HepG2 (cell line): Measurements from ENCODE around the gene ACTG2. TPM values are rescaled to one million over a fixed set of nuclear protein-coding genes. Genes with fewer than 3 reads are reported as not detected.
A peak's percentile ranks its signal among the peaks of the same experiment; 100 is the strongest.

ENCODE experiments used
- CTCF ChIP-seq: sonication (generic); formaldehyde crosslinking; IDR thresholded peaks from 2 replicates; pipeline ENCODE4 v1.5.0; 2020; ENCODE audit warnings: mild to moderate bottlenecking, missing genetic modification reagents, moderate library complexity
- HIVEP1 ChIP-seq: sonication (generic); formaldehyde crosslinking; IDR thresholded peaks from 2 replicates; pipeline ENCODE4 v1.4.0; 2020; ENCODE audit warnings: mild to moderate bottlenecking, missing genetic modification reagents
- HNF4A ChIP-seq: sonication (generic); formaldehyde crosslinking; IDR thresholded peaks from 2 replicates; pipeline ENCODE4 v1.4.0; 2020; ENCODE audit warnings: missing genetic modification reagents
- KMT2A ChIP-seq: sonication (generic); formaldehyde crosslinking; IDR thresholded peaks from 2 replicates; pipeline ENCODE4 v1.4.0; 2020; ENCODE audit warnings: missing genetic modification reagents
- KMT2B ChIP-seq: IDR thresholded peaks from 2 replicates; pipeline ENCODE4 v1.6.1; 2016; ENCODE audit warnings: missing genetic modification reagents, missing compliant biosample characterization
- NFRKB ChIP-seq: fragments of 450-650 bp; IDR thresholded peaks from 2 replicates; pipeline ENCODE4 v1.6.1; 2017
- NRL ChIP-seq: sonication (generic); formaldehyde crosslinking; IDR thresholded peaks from 2 replicates; pipeline ENCODE4 v1.5.0; 2020; ENCODE audit warnings: missing genetic modification reagents, mild to moderate bottlenecking, moderate library complexity, borderline replicate concordance
- PITX1 ChIP-seq: sonication (generic); formaldehyde crosslinking; IDR thresholded peaks from 2 replicates; pipeline ENCODE4 v1.5.1; 2020; ENCODE audit warnings: mild to moderate bottlenecking, missing genetic modification reagents
- PPARG ChIP-seq: conservative IDR thresholded peaks from 2 replicates; pipeline ENCODE4 v1.6.1; 2016; ENCODE audit warnings: missing biosample characterization, missing genetic modification reagents
- REL ChIP-seq: sonication (generic); formaldehyde crosslinking; conservative IDR thresholded peaks from 2 replicates; pipeline ENCODE4 v1.8.0; 2022; ENCODE audit warnings: mild to moderate bottlenecking, missing genetic modification reagents, moderate library complexity
- SALL1 ChIP-seq: sonication (generic); formaldehyde crosslinking; IDR thresholded peaks from 2 replicates; pipeline ENCODE4 v1.8.0; 2022; ENCODE audit warnings: mild to moderate bottlenecking, missing genetic modification reagents
- SMAD1 ChIP-seq: sonication (generic); formaldehyde crosslinking; IDR thresholded peaks from 2 replicates; pipeline ENCODE4 v1.4.0; 2020; ENCODE audit warnings: missing genetic modification reagents, low read depth, mild to moderate bottlenecking, borderline replicate concordance
- SP4 ChIP-seq: sonication (generic); formaldehyde crosslinking; IDR thresholded peaks from 2 replicates; pipeline ENCODE4 v1.8.1; 2023; ENCODE audit warnings: mild to moderate bottlenecking, missing genetic modification reagents
- THAP11 ChIP-seq: IDR thresholded peaks from 2 replicates; pipeline ENCODE4 v1.6.1; 2016; ENCODE audit warnings: missing biosample characterization, missing genetic modification reagents
- TOPORS ChIP-seq: sonication (generic); formaldehyde crosslinking; IDR thresholded peaks from 2 replicates; pipeline ENCODE4 v1.8.0; 2023; ENCODE audit warnings: mild to moderate bottlenecking, missing genetic modification reagents
- XRCC5 ChIP-seq: fragments of 200-400 bp; formaldehyde crosslinking; optimal IDR thresholded peaks from 2 replicates; pipeline ENCODE3; 2017; ENCODE audit warnings: mild to moderate bottlenecking, low read length
- ZNF337 ChIP-seq: sonication (generic); formaldehyde crosslinking; IDR thresholded peaks from 2 replicates; pipeline ENCODE4 v1.5.1; 2020; ENCODE audit warnings: missing genetic modification reagents, low read depth, mild to moderate bottlenecking, borderline replicate concordance
- ZNF446 ChIP-seq: sonication (generic); formaldehyde crosslinking; IDR thresholded peaks from 2 replicates; pipeline ENCODE4 v1.5.0; 2020; ENCODE audit warnings: mild to moderate bottlenecking, missing genetic modification reagents
- ZNF556 ChIP-seq: sonication (generic); formaldehyde crosslinking; IDR thresholded peaks from 2 replicates; pipeline ENCODE4 v1.4.0; 2020; ENCODE audit warnings: mild to moderate bottlenecking, missing genetic modification reagents, borderline replicate concordance
- ZNF562 ChIP-seq: sonication (generic); formaldehyde crosslinking; IDR thresholded peaks from 2 replicates; pipeline ENCODE4 v1.8.0; 2022; ENCODE audit warnings: missing genetic modification reagents, borderline replicate concordance
- ZNF564 ChIP-seq: sonication (generic); formaldehyde crosslinking; IDR thresholded peaks from 2 replicates; pipeline ENCODE4 v1.8.1; 2023; ENCODE audit warnings: mild to moderate bottlenecking, missing genetic modification reagents
- polyA plus RNA-seq, 8 experiments: library from polyadenylated mRNA; depleted of rRNA in 3 of 8; stranded (reverse) in 7 of 8; unstranded in 1 of 8; fragments of >200 nt; fragmentation: Illumina TruSeq in 4 of 8; extraction: Trizol in 4 of 8; gene quantifications; 2 replicates each; pipeline versions ENCODE4 v1.2.1 to v1.2.3, GENCODE V29; 2011 to 2016; ENCODE audit warnings: low read depth in 4 of 8, missing spikeins in 1 of 8, mixed read lengths in 1 of 8; ENCODE audit not compliant: insufficient read depth in 1 of 8
- total RNA-seq, 5 experiments: library from RNA; depleted of rRNA; stranded (reverse); fragments of >200 nt; fragmentation: Illumina TruSeq; extraction: Trizol; gene quantifications; 2 replicates each; pipeline ENCODE4 v1.2.3, GENCODE V29; 2016; ENCODE audit warnings: low read depth in 1 of 5
- TF ChIP-seq, protein P1 (sequence below): sonication (generic); formaldehyde crosslinking; IDR thresholded peaks from 2 replicates; pipeline ENCODE4 v1.8.0; 2022; ENCODE audit warnings: mild to moderate bottlenecking, missing genetic modification reagents; ENCODE audit not compliant: insufficient replicate concordance
- TF ChIP-seq, protein P2 (sequence below): sonication (generic); formaldehyde crosslinking; IDR thresholded peaks from 2 replicates; pipeline ENCODE4 v1.4.0; 2020; ENCODE audit warnings: mild to moderate bottlenecking, low read depth, missing genetic modification reagents
- TF ChIP-seq, protein P3 (sequence below): sonication (generic); formaldehyde crosslinking; conservative IDR thresholded peaks from 2 replicates; pipeline ENCODE4 v1.5.0; 2020; ENCODE audit warnings: missing genetic modification reagents

The ACTG2 gene
- total and polyA plus RNA-seq, 2 of the 13 experiments (the other 11 are each of a cell fraction or from before 2014, with no cell fraction given), result 0.13 TPM; not detected in 1

DNA sequence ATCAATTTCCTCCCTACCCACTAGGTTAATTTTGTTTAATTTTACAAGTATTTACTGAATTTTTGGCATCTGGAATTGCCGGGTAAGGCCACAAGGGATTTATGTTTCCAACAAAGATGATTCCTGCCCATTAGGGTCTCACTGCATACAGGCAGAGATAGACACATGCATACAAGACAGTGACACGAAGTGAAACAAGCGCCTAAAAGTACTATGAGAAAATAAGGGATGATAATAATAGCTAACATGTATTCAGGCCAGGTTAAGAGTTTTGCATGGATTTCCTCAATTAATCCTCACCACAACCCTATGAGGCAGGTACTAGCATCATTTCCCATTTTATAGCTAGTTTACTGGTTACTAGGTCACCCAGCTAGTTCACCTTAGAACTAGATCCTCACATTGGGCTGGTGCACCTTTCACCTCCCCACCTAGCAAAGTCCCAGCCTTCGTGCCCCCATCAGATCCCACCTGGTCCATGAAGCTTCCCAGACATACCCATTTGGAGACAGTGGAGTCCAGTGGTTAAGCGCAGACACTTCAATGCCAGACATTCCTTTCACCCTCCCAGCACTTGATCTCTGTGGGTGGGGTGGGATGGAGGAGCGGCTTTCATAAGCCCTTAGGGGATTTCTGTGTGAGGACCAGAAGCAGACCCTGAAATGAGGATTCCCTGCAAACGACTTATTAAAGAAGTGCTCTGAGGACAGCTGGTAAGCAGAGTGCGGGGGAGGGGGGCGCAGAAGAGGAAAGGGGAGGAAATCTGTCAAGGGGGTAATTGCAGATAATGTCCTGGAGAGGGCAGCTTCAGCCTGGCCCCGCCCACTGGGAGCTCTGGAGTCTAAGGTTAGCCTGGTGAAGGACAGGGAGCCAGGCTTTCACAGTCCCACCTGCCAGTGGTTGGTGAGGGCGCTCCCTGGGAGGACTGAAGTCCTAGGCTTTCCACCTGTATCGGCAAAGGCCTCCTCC is 28.1 kb downstream of the ACTG2 start (continued):
- no peak for TF ChIP-seq ZNF556 (CRISPR knock-in tag)
- TF ChIP-seq HNF4A (CRISPR knock-in tag), result no peak
- TF ChIP-seq, protein P1, sequence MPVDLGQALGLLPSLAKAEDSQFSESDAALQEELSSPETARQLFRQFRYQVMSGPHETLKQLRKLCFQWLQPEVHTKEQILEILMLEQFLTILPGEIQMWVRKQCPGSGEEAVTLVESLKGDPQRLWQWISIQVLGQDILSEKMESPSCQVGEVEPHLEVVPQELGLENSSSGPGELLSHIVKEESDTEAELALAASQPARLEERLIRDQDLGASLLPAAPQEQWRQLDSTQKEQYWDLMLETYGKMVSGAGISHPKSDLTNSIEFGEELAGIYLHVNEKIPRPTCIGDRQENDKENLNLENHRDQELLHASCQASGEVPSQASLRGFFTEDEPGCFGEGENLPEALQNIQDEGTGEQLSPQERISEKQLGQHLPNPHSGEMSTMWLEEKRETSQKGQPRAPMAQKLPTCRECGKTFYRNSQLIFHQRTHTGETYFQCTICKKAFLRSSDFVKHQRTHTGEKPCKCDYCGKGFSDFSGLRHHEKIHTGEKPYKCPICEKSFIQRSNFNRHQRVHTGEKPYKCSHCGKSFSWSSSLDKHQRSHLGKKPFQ (CRISPR knock-in tag), result no peak
- TF ChIP-seq ZNF562 (CRISPR knock-in tag), result no peak
- TF ChIP-seq ZNF446 (CRISPR knock-in tag), result no peak
- no peak for TF ChIP-seq PPARG (CRISPR knock-in tag)
- TF ChIP-seq TOPORS (CRISPR knock-in tag), result no peak
- TF ChIP-seq KMT2B, result no peak
- no peak for TF ChIP-seq KMT2A (CRISPR knock-in tag)
- TF ChIP-seq SMAD1 (CRISPR knock-in tag), result no peak
- TF ChIP-seq NRL (CRISPR knock-in tag), result 0 out of 2 replicates have a peak, but pooled peaks have one; percentile 41
- TF ChIP-seq NFRKB, result no peak
- peak; percentile 69 for TF ChIP-seq CTCF (CRISPR knock-in tag)
- TF ChIP-seq XRCC5, result peak; percentile 73
- peak; percentile 52; the same call in 1 of the 2 replicates for TF ChIP-seq SALL1 (CRISPR knock-in tag)
- TF ChIP-seq, protein P2, sequence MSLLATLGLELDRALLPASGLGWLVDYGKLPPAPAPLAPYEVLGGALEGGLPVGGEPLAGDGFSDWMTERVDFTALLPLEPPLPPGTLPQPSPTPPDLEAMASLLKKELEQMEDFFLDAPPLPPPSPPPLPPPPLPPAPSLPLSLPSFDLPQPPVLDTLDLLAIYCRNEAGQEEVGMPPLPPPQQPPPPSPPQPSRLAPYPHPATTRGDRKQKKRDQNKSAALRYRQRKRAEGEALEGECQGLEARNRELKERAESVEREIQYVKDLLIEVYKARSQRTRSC (CRISPR knock-in tag), result no peak
- 0 out of 2 replicates have a peak, but pooled peaks have one; percentile 36 for TF ChIP-seq HIVEP1 (CRISPR knock-in tag)
- 0 out of 2 replicates have a peak, but pooled peaks have one; percentile 37 for TF ChIP-seq SP4 (CRISPR knock-in tag)
- TF ChIP-seq REL (CRISPR knock-in tag), result no peak
- TF ChIP-seq ZNF337, result no peak
- TF ChIP-seq, protein P3, sequence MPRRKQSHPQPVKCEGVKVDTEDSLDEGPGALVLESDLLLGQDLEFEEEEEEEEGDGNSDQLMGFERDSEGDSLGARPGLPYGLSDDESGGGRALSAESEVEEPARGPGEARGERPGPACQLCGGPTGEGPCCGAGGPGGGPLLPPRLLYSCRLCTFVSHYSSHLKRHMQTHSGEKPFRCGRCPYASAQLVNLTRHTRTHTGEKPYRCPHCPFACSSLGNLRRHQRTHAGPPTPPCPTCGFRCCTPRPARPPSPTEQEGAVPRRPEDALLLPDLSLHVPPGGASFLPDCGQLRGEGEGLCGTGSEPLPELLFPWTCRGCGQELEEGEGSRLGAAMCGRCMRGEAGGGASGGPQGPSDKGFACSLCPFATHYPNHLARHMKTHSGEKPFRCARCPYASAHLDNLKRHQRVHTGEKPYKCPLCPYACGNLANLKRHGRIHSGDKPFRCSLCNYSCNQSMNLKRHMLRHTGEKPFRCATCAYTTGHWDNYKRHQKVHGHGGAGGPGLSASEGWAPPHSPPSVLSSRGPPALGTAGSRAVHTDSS (CRISPR knock-in tag), result no peak
- TF ChIP-seq PITX1, result no peak
- TF ChIP-seq THAP11 (CRISPR knock-in tag), result no peak
- no peak for TF ChIP-seq ZNF564 (CRISPR knock-in tag)
